SKM-1 treated with dmso at 0.1 percent for 144 hours (cell line): ENCODE measurements around the gene CCHCR1.
"Not testable (repeated sequence)": the region's sequence is repeated elsewhere in the genome, so short reads cannot be mapped to it uniquely, and the experiment has no call there.

ENCODE experiments used
- DNase-seq: peaks from one replicate; lab custom pipeline; 2025; ENCODE audit not compliant: unreplicated experiment; lab: John Stamatoyannopoulos, UW

CCHCR1 gene, protein sequence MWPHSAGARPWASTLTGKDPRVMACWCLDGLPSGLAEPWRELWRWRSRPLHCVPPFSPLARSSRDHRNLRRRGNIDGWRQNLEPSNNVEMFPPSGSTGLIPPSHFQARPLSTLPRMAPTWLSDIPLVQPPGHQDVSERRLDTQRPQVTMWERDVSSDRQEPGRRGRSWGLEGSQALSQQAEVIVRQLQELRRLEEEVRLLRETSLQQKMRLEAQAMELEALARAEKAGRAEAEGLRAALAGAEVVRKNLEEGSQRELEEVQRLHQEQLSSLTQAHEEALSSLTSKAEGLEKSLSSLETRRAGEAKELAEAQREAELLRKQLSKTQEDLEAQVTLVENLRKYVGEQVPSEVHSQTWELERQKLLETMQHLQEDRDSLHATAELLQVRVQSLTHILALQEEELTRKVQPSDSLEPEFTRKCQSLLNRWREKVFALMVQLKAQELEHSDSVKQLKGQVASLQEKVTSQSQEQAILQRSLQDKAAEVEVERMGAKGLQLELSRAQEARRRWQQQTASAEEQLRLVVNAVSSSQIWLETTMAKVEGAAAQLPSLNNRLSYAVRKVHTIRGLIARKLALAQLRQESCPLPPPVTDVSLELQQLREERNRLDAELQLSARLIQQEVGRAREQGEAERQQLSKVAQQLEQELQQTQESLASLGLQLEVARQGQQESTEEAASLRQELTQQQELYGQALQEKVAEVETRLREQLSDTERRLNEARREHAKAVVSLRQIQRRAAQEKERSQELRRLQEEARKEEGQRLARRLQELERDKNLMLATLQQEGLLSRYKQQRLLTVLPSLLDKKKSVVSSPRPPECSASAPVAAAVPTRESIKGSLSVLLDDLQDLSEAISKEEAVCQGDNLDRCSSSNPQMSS

DNA sequence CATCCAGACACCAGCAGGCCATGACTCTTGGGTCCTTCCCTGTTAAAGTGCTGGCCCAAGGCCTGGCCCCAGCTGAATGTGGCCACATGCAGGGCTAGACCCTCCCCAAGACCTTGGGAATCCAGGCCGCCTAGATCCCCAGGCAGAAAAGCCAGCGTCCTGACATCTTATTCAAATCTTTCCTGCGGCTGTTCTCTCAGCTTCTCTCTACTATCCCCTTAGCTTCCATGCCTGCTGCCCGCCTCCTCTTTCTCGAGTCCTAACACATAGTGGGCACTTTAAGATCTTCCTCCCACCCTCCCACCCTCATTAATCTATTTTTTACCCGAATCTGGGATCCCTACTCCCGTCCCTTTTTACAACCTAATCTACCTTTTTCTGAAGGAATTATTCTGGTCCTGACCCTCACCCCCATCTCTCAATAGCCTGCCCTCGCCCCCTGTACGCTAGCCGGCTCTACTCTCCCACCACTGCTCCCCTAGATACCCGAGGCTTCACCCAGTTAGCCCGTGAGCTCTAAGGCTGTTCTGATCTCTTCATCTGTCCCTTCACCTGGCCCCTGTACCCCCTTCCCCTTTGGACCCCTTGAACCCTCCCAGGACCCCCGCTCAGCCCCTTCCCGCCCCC is at the start of gene CCHCR1:
TSS of gene CCHCR1 (minus strand) at position 290 of the 627 bp plus-strand sequence. CDS start at position 88, 202 bp downstream.
- no peak for DNase-seq

DNA sequence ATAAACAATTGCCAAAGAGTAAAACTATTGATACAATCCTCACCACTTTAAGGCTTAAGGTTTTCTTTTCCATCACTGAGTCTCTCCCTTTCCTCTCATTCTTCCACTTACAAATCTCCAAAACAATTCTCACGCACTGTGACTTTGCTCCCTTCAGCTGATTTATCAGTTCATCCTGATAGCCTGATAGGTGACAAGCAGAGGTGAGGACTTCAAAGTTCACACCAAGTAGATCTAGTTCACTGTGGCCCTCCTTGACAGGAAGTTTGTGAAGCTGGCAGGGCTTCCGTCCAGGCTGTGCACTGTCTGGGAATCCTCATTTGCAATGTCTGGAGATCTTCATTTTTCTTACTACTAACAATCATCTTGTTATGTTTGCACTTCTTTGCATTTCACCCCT is 48.0 kb upstream of the CCHCR1 start:
- no peak for DNase-seq

DNA sequence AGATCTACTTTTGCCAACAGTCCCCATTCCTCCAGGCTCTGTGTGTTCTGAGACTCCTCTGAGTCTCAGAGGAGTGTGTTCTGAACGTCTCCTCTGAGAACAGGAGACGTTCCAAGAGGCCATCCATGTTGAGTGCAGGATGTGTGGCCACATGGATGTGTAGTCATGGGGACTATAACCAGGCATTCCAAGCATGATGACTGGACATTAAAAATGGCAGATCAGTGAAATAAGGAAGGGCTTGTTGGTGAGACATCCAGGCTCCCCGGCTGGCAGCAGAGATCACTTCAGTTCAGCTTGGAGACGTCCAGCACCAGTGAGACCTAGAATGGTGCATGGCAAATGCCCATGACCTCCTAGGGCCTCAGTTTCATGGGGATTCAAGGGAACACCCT is 47.1 kb upstream of the CCHCR1 start:
- DNase-seq = no peak

DNA sequence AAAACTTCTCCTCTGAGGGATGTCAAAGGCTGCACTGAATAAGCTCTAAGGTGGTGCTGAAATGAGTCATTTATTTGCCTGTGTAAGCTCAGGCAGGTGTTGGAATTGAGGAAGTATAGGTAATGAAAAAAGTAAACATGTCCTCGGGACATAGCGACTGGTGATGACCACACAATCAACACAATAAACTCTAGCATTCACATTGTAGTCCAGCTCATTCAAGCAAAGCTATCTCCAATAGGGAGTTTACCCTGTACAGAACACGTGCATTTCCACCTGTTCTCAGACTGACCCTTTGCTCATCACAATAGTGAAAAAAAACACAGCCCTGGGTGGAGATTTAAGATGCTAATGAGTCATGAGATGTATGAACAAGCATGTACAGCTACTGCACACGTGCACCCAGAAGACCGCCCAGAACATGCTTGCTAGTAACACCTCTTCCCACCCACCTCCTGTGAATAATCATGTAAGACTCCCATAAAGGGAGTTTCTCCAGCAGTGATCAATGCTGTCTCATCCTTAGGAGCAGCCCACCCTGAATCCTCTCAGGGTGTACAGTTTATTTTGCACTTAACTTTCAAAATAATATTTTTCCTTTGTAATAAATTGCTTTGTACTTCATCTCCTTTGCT is 45.9 kb upstream of the CCHCR1 start:
- no peak for DNase-seq

DNA sequence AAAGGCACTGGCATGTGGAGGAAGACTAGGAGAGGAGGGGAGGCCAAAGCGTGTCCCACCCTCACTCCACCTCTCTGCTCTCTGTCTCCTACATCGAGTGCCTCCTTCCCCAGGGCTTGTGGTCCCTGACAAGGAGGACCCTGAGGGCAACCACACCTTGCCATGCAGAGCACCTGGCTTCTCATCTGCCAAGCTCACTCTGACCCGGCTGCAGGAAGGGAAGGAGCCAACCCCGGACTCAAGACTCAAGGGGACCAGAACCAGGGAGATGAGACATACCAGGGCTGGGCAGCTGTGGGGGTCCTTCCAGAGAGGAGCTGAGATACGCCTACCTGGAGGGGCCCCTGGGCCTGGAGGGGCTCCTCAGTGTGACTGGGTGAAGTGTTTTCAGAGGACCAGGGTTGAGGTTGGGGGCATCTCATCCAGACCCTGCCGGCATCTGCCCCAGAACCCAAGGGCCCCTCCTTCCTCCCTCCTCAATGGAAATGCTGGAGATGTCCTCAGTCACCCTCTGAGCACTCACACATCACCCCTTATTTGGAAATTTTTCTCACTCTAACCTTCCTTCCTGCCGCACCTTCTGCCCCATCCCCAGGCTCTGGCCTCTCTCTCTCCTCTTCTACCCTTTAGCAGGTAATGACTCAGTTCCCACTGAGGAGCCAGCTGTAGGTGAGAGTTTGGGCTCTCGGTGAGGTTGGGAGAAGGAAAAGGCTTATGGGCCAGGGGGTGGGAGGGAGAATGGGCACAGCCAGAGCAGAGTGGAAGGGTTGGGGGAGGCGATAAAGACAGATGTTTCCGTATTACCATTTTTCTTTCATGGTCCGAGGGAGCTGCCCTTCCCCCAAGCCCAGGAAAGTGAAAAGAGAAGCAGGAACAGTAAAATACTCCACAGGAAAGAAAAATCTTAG is 44.9 kb upstream of the CCHCR1 start:
- DNase-seq = no peak

DNA sequence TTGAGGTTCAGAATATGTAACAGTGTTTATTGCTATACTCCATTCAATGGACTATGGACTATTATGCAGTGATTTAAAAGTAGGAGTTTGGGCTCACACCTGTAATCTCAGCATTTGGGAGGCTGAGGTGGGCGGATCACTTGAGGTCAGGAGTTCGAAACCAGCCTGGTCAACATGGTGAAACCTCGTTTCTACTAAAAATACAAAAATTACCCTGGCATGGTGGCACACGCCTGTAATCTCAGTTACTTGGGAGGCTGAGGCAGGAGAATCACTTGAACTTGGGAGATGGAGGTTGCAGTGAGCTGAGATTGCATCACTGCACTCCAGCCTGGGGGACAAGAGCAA is 41.5 kb upstream of the CCHCR1 start:
- DNase-seq = not testable (repeated sequence)

DNA sequence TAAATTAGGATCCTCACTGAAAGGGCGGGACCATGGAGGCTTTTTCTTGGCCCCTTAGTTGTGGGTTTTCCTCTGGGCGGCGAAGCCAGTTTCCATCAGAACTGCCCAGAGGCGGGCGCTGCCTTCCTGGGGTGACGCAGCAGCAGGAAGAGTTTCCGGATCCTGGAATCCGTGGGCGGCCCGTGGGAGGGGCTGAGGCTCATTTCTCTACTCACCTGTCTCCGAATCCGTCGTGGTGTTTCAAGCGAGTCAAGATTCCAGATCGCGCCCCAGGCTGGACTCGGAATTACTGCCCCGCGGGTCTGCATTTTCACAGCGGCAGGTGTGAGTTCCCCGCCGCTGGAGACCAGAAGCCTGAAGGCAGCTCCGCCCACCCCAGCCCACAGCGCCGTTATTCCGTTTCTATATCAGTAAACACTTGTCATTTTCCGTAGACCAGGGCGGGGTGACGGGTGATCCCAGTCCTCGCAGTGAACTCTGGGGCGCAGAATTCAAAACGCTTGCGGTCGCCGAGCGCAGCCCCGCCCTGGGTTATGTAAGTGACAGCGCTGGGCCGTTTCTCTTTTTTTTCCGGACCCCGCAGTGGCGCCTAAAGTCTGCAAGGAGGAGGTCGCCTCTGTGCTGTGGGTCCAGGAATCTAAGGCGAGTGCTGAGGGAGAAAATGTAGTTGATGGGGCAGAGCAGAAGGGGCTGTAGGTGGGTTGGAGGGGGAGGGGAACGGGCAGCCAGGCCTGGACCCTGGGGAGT is 40.1 kb upstream of the CCHCR1 start:
- peak; percentile 84 for DNase-seq

DNA sequence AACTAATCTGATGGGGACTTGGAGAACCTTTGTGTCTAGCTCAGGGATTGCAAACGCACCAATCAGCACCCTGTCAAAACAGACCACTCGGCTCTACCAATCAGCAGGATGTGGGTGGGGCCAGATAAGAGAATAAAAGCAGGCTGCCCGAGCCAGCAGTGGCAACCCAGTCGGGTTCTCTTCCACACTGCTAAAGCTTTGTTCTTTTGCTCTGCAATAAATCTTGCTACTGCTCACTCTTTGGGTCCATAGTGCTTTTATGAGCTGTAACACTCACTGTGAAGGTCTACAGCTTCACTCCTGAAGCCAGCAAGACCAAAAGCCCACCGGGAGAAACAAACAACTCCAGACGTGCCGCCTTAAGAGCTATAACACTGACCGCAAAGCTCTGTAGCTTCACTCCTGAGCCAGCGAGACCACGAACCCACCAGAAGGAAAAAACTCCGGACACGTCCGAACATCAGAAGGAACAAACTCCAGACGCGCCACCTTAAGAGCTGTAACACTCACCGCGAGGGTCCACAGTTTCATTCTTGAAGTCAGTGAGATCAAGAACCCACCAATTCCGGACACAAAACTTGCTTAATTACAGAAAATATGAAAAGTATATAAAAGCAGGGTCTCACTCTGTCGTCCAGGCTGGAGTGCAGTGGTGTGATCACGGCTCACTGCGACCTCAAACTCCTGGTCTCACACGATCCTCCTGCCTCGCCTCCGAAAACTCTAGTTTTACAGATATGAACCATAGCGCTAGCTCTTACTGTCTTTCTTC is 38.8 kb upstream of the CCHCR1 start:
- DNase-seq = not testable (repeated sequence)

DNA sequence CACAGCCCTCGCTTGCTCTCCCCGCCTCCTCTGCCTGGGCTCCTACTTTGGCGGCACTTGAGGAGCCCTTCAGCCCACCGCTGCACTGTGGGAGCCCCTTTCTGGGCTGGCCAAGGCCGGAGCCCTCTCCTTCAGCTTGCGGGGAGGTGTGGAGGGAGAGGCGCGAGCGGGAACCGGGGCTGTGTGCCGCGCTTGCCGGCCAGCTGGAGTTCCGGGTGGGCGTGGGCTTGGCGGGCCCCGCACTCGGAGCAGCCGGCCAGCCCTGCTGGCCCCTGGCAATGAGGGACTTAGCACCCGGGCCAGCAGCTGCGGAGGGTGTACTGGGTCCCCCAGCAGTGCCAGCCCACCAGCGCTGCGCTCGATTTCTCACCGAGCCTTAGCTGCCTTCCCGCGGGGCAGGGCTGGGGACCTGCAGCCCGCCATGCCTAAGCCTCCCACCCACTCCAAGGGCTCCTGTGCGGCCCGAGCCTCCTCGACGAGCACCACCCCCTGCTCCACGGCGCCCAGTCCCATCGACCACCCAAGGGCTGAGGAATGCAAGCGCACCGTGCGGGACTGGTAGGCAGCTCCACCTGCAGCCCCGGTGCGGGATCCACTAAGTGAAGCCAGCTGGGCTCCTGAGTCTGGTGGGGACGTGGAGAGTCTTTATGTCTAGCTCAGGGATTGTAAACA is 37.8 kb upstream of the CCHCR1 start:
- DNase-seq = not testable (repeated sequence)

DNA sequence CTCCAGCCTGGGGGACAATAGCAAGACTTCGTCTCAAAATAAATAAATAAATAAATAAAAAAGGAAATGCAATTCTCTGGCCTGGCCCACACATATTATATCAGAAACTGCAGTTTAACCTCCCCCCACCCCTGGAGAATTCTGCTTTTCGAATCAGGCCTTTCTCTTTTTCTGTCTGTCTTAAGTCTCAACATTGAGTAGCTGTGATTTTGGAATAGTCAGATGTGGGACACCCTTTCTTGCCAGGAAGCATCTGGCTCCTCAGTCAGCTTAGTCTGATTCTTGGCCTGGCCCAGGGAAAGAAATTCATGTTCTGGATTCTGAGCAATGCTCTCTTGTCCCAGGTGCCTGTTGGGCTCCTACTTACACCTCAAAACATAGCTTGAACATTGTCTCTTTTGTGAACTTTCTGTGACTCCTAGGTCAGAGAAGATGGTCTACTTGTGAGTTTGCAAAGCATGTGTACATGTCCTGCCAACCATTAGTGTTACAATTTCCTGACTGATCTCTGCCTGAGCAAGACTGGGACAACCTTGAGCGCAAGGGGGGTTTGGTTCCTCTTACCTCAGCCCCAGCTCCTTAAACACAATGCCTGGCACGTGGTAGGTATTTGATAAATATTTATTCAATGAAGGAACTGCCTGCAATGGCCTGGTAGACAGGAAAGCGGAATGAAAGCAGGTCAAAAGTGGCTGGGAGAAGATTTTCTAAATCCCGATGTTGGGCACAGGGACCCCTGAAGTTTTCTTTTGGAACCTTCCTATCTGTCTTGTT is 36.6 kb upstream of the CCHCR1 start:
- DNase-seq = no peak

DNA sequence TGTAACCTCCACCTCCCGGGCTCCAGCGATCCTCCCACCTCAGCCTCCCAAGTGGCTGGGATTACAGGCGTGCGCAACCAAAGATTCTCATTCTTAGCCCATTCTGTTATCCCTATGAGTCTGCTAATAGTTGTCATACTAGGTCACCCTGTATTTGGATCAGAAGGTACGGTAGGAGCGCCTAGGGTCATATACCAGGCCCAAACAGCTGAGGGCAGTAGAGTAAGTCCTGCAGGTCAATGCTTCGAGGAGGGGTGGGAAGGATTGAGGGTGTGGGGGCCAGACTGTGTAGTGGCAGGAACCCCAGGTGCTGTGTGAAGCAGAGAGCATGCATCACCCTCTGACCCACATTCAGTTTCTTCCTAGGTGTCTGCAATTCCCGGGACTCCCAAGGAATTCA is 35.6 kb upstream of the CCHCR1 start:
- DNase-seq = no peak

DNA sequence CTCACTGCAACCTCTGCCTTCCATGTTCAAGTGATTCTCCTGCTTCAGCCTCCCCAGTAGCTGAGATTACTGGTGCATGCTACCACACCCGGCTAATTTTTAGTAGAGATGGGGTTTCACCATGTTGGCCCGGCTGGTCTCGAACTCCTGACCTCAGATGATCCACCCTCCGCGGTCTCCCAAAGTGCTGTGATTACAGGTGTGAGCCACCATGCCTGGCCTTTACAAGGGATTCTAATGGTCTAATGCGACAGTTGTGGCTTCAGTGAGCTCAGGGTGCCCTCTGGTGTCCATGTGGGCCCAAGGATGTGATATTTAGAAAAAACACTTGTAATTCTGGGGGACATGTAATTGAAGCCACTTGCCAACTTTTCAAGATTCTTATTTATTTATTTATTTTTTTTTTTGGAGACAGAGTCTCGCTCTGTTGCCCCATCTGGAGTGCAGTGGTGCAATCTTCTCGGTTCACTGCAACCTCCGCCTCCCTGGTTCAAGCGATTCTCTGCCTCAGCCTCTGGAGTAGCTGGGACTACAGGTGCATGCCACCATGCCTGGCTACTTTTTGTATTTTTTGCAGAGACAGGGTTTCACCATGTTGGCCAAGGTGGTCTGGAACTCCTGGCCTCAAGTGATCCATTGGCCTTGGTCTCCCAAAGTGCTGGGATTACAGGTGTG is 35.0 kb upstream of the CCHCR1 start:
- DNase-seq = peak; percentile 46

DNA sequence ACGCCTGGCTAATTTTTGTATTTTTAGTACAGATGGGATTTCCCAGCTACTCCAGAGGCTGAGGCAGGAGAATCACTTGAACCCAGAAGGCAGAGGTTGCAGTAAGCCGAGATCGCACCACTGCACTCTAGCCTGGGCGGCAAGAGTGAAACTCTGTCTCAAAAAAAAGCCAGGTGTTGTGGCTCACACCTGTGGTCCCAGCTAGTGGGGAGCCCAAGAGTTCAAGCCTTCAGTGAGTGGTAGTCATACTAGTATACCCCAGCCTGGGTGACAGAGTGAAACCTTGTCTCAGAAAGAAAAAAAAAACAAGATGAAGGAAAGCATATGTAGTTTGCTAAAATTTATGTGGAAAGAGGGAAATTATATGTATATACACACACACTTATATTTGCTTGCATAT is 32.9 kb upstream of the CCHCR1 start:
- no peak for DNase-seq

DNA sequence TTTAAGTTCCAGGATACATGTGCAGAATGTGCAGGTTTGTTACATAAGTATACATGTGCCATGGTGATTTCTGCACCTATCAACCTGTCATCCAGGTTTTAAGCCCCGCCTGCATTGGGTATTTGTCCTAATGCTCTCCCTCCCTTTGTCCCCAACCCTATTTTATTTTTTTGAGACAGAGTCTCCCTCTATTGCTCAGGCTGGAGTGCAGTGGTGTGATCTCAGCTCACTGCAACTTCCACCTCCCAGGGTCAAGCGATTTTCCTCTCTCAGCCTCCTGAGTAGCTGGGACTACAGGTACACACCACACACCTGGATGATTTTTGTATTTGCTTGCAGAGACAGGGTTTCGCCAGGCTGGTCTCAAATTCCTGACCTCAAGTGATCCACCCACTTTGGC is 31.6 kb upstream of the CCHCR1 start:
- DNase-seq = not testable (repeated sequence)

DNA sequence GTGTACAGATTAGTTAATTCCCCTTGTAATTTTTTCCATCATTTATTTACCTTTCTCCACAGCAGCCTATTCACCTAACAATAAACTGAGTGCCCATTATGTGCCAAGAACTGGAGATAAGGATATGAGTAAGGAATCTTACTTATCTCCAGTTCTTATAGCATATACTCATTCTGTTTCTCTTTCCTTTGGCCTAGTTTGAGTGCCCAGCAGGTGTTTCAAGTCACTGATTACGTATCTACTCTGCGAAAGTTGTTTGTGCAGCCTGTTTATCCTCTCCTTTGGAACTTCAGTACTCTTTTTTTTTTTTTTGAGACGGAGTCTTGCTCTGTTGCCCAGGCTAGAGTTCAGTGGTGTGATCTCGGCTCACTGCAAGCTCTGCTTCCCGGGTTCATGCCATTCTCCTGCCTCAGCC is 30.2 kb upstream of the CCHCR1 start:
- DNase-seq = no peak

DNA sequence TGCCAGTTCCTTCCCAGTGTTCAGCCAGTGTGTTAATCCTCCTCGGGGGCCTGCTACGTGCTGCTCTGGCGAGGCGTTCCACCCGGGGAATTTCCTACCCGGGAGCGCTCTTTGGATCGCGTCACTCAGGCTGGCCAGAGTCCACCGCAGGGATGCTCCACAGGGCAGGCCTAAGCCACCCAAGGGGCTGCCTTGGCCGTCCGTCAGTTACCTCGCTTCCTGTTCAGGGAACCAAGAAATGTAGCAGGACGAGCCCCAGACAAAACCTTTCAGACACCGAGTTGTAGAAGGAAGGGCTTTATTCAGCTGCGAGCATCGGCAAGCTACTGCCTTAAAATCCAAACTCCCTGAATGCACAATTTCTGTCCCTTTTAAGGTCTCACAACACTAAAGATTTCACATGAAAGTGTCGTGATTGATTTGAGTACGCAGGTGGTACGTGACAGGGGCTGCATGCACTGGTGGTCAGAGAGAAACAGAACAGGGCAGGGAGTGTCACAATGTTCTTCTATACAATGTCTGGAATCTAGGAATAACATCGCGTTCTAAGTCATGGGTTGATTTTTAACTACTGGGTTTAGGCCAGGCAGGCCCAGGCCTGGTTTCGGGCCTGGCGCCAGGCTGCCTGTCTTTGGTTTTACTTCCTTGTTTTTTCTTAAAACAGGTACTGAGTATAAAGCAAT is 28.6 kb upstream of the CCHCR1 start:
- DNase-seq = no peak
